Fibroblast of peridontal ligament (primary cell): Measurements from ENCODE around the gene POU2F2.
"Not testable (repeated sequence)": the region's sequence is repeated elsewhere in the genome, so short reads cannot be mapped to it uniquely, and the experiment has no call there.

Source experiments
- DNase-seq: peaks from one replicate; pipeline ENCODE4 v3.0.0-alpha.2; 2010; ENCODE audit errors: extremely low read depth

Gene POU2F2

DNA sequence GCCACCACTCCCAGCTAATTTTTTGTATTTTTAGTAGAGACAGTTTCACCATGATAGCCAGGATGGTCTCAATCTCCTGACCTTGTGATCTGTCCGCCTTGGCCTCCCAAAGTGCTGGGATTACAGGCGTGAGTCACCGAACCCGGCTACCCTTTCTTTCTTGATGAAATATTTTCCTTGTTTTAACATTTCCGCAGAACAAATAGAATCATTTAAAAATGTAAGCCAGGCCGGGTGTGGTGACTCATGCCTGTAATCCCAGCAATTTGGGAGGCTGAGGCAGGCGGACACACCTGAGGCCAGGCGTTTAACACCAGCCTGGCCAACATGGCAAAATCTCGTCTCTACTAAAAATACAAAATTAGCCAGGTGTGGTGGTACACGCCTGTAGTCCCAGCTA lies 32.0 kb downstream of the POU2F2 start:
- DNase-seq: not testable (repeated sequence)

DNA sequence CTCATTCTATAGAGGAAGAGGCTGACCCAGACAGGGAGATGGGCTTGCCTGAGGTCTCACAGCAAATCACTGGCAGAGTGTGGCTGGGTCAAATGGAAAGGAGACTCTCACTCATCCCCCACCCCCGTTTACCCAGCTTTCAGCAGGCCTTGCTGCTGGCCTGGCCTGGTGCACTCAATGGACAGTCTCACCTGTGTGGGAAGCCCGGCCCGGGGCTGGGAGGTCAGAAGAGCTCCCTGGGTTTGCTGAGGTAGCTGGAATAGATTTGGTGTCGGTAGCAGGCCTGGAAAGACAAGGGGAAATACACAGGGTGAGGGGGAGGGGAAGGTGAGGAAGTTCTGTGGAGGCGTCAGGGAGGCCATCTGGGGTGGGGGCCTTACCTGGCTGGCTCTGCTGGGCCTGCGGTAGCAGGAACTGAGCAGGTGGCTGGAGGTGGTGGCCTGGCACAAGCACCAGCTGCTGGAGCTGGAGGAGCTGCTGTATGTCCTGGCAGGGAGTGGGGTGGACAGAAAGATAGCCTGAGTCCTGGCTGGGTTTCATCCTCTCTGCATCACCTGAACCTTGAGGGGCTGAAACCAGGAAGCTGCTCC lies 32.8 kb downstream of the POU2F2 start:
- no peak for DNase-seq

DNA sequence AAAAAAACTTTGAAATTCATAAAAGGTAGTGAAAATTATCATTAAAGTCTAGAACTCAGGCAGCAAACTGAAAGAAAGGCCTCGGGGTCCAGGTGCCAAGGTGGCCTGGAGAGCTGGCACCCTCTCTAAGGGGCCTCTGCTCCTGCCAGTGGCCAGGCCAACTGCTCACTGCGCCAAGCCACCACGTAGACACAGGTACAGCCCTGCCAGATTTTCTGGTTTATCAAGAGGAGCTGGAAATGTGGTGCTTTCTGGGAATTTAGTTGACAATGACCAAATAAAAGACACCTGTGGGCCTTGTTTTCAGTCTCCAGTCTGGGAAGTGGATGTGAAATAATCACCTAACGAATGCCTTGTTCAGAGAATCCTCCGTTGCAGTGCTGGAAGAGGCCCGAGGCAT lies 33.5 kb downstream of the POU2F2 start:
- DNase-seq: no peak

DNA sequence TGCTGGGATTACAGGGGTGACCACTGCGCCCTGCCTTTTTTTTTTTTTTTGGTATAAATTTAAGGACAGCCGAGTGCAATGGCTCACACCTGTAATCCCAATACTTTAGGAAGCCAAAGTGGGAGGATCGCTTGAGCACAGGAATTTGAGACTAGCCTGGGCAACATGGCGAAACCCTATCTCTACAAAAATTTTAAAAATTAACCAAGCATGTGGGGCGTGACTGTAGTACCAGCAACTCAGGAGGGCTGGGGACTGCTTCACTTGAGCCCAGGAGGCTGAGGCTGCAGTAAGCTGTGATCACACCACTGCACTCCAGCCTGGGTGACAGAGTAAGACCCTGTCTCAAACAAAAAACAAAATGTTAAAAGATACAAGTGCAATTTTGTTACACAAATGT lies 34.8 kb downstream of the POU2F2 start:
- no peak for DNase-seq

DNA sequence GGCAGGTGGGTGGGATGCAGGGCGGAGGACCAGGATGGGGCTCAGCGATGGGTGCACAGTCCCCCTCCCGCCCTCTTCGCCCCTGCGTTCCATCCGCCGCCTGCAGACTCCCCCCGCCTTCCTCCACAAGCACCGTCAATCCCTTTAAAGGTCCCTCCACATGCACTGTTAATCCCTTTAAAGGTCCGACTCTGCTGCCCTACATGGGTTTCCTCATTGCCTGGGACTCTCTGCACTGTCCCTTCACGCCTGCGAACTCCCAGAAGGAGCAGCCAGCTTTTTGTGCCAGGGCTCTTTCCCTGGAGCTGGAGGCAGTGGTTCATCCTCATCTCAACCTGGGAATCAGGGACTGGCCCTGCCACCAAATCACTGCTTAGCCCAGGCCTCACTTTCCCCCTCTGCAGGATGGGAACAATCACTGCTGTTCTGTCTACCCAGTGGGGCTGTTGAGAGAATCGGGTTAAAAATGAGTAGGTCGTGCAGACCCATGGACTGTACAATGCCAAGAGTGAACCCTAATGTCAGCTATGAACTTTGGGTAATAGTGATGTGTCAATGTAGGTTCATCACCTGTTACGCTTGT lies 35.9 kb downstream of the POU2F2 start:
- DNase-seq: no peak

DNA sequence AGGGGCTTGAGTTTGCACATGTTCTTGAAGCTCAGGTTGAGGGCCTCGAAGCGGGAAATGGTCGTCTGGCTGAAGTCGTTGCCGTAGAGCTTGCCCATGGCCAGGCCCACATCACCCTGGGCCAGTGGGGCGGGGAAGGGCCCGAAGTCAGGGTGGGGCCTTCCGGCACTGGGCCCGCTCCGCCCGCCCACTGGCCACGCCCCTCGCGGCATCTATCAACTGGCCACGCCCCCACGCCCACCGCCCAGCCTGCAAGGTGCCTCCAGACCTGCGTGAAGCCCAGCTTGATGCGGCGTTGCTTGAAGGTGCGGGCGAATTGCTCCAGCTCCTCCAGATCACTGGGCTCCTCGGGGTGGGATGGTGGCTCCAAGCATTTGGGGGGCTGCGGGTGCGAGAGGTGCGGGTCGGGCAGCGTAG lies 36.4 kb downstream of the POU2F2 start:
- DNase-seq: no peak

DNA sequence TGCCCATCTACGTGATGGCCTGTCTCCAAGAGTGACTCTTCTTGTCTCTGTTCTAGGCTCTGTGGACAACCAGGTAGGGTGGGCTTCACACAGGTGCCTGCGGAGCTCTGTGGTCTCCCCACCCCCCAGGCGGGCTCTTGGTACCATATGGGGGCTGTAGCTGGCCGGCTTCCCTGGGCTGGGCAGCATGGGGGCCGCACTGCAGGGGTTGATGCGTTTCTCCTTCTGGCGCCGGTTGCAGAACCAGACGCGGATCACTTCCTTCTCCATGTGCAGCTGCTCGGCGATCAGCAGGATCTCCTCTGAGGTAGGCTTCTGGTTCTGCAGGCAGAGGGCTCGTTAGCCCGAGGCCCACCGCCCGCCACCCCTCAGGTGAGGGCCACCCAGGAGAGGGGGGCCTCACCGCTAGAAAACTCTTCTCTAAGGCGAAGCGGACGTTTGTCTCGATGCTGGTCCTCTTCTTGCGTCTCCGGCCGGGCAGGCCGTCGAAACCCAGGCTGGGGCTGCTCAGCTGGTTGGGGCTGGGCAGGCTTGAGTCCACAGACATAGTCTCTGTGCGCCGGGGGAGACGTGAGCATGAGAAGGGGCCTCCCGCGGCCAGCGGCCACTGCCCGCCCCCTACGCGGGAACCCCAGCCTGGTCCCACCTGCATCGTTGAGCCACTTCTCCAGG lies 37.0 kb downstream of the POU2F2 start:
- no peak for DNase-seq

DNA sequence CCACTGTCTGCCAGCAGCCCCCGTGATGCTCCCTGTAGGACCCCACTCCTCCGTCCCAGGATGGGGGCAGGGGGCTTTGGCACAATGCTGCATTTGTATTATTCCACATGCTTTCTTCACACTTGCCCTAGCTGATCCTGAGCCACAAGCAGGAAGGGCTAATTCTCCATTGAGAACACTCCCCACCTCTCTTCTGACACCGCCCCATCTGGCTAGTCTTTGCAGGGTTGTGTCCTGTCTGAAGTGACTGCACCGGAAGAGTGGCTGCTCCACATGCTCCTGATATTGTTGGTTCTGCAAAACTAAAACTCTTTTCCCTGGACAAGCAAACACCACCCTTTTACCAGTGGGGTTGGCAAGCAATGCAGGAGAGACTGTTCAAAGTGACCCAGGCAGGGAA lies 38.3 kb downstream of the POU2F2 start:
- DNase-seq: no peak

DNA sequence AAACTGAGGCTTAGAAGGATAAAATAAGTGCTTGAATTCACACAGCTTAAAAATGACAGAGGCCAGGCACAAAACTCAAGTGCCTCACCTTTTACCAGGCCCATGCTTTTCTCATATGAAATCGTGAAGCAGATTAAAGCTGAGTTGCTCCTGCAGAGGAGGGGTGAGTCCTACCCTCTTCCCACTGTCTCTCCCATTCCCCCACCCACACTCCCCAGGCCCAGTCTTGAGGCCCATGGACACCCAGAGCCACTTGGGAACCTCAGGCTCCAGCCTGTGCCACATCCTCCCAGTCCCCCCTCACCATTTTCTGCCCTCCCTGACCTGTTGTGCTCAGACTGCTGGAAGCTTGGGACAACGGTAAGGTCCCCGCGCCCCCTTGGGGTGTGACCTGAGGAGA lies 38.7 kb downstream of the POU2F2 start:
- DNase-seq: no peak

DNA sequence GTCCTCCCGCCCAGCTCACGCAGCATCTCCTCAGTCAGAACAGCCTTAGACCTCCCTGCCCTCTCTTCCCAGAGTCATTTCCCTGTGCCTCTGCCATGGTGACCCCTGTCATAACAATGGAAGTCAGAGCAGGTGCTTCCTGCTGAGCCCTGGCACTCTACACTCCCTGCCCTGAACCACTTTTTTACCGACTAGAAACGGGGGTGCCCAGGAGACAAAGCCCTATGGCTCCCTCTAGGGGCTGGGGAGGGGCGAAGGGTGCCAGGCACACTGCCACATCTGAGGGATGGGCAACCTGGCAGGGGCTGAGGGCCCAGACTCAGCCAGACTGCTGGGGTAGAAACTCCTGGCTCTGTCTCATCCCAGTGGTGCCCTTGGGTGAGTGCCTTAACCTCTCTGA lies 39.9 kb downstream of the POU2F2 start:
- no peak for DNase-seq

DNA sequence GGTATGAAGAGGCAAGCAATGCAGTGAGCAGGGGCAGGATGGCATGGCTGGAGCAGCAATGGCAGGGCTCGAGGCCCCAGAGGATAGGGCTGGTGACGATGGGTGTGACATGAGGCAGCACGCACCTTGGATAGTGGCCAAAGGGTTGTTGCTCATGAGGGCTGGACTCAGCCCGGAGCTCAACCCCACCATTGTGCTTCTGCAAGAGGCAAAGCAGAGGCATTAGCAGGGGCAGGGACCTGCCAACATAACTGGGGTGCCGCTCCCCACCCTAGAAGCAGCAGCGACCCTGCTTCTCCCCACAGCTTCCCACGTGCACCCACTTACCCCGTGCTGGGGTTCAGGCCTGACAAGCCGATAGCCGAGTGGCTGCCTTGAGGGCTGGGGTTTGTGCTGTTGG lies 40.5 kb downstream of the POU2F2 start:
- DNase-seq: peak; percentile 26

DNA sequence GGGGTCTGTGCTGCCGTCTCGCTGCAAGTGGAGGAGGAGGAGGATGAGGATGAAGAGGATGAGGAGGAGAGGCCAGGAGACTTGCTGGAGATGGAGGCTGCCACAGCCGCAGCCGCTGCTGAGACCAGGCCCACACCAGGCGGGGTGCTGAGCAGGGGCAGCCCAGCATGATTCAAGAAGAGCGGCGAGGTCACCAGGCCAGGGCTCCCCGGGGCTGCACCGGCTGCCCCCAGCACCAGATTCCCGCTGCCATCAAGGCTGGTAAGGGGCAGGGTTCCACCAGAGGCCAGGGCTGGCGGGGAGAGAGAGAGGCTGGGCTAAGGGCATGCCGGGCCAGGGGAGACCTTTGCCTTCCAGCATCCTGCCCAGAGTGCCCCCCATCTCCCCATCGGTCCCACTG lies 40.9 kb downstream of the POU2F2 start:
- DNase-seq: no peak

DNA sequence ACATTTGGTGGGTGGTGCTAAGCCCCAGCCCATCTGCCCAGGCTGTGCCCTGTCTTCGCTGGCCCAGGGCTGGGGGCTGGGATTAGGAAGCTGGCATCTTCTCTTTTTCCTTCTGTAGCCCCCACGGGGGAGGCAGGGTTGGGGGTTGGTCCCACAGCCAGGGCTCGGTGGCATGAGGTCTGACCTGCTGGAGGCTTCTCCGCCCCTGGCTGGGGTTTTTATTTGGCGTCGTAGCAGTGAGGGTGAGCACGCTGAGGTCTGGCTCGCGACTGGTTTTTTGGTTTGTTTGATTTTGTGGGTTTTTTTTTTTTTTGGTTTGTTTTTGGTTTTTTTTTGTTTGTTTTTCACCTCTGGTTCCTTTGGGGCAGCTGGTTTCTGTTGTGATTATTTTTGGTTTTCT lies 41.6 kb downstream of the POU2F2 start:
- no peak for DNase-seq

DNA sequence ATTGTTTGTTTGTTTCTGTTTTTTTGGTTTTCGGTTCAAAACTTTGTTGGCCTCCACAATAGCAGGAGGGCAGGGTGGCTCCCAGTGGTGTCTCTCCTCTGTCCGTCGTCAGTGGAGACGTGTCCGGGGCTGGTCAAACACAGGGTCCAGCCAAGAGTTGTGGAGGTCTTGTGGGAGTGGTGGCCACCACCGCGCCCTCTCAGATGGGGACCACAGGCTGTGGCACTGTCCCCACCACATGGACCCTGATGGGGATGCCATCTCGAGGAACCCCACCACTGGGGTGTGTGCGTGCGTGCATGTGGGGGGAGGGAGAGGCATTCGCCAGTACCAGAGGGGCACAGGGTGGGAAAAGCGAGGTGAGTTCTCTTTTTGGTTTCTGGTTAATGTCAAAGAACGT lies 42.5 kb downstream of the POU2F2 start:
- no peak for DNase-seq

DNA sequence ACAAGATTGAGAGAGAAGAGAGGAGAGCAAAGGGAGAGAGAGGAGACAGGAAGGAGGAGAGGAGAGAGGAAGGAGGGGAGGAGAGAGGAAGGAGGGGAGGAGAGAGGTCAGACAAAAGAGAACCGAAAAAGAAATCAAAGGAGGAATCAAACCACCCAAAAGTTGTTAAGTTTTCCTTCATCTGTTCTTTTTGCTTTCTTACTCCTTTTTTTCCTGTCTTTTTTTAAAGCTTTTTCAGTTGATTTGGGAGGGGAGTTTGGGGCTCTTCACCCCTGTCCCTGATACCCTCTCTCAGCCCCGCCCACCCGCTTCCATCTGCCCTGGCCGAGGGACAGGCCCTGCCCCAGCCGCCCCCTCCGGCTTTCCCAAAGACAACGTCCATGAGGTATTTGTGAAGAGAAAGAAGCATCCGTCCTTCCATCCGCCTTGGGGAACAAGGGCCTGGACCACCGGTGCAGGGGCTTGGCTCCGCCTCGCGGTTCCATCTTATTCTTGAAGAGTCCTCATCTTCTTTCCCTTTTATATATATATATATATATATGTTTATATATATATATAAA lies 43.0 kb downstream of the POU2F2 start:
- no peak for DNase-seq

DNA sequence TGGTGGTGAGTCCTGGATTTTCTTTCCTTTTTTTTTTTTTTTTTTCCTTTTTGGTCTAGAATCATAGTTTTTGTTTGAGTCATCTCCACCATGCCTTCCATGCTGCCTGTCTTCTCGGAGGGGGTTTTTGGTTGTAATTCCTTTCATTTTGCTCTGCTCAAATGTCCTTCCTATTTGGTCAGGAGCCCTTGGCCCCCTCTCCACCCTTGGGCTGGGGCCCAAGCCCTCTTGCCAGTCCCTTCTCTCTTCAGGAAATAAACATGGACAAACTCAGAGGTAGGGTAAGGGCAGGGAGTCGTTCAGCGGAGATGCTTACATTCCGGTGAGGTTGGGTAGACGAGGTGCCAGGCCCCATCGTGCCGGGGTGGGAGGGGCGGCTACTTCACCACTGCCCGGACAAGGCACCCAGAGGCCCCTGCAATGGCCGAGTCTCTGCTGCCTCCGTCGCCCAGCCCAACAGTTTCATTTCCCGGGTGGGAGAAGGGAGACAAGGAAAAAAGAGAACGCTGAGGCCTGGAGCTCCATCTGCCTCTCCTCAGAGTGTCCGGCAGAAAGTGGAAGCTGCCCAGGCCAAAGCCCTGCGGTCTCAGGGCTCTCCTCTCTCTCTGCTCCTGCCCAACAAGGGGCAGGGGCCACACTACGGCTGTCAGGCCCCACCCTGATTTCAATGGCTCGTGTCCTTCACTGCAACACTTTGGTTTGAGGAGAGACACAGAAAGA lies 43.6 kb downstream of the POU2F2 start:
- peak; percentile 77 for DNase-seq

DNA sequence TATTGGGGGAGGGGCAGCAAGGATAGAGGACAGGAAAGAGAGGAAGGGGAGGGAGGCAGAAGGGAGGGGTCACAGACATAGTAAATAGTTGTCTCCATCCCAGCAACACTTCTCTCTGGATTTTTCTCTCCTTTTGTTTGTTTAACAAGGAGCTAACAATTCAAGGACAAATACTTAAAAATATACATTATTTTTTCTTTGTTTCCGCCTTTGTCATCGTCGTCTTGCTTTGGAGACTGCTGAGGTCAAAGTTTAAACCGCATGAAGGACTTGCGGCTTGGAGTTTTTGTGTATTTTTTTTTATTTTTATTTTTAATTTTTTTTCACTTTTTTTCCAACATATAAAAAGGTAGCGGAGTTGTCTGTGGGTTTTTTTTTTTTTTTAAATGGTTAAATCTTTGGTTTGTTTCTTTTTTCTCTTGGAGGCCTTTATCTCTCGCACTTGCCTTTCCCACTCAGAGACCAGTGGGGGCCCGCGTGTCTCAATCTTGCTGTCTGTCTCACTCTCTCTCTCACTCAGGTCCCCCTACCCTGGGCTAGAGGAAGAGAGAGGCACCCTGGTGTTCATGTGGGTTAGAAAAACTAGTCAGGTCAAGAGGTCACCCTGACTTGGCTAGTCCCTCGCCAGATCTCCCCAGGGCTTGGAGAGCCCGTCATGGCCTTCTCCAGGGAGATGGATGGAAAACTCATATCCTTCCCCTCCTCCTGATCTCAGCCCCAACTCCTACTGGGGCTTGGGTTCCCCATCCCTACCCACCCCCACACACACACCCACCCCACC lies 45.3 kb downstream of the POU2F2 start:
- no peak for DNase-seq

DNA sequence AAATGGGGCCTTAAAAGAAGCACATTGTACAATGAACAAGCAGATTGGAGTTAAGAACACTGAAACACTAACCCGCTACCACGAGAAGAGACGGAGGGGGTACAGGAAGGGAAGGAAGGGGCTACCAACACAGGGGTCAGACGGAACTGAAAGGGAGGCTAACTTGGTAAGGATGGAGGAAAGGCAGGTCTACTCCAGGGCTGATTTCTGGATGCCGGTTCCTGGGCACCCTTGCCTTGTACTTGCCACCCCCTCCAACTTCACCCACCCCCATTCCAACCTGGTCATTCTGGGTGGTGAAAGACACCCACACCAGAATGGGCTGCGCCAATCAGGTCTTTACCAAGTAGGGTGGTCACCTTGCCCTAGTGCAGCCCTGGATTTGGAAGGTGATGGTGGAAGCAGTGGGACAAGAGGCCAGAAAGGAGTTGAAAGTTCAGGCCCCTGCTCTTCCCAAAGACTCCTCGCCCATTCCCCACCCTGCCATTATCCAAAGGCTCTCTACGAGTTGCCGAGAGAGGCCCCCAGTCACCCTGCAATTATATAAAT lies 46.0 kb downstream of the POU2F2 start:
- no peak for DNase-seq

DNA sequence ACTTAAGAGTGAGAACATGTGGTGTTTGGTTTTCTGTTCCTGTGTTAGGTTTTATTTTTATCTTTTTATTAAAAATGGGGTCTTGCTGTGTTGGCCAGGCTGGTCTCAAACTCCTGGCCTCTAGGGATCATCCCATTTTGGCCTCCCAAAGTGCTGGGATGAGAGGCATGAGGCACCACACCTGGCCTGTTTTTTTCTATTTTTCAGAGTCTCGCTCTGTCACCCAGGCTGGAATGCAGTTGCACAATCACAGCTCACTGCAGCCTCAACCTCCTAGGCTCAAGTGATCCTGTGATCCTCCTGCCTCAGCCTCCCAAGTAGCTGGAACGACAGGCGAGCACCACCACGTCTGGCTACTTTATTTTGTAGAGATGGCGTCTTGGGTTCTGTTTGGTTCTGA lies 48.7 kb downstream of the POU2F2 start:
- no peak for DNase-seq

DNA sequence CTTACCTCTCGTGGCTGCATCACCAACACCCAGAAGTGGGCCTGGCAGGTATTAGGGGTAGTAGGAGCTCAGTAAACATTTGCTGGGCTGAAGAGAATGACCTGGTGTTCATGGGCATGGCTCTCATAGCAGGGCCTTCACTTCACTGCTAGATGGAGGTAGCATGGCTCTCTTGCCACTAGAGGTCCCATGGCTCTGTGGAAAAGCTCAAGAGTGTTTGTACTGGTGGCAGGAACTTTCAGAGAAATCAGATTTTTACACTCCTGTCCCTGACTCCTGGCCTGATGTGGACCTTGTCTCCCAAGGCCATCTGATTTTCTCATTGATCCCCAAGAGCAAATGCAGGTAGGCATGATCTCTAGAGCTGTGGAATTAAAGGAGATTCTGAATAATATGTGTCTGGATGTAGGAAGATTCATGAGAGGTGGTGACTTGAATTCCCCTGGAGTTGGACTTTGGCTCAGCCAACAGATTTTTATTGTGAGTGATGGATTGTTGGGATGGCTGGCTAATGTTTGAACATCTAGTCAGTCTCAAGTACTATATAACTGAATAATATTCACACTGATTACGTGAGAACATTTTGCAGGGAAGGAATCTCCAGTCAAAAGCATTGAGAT lies 50.6 kb downstream of the POU2F2 start:
- peak; percentile 68 for DNase-seq

DNA sequence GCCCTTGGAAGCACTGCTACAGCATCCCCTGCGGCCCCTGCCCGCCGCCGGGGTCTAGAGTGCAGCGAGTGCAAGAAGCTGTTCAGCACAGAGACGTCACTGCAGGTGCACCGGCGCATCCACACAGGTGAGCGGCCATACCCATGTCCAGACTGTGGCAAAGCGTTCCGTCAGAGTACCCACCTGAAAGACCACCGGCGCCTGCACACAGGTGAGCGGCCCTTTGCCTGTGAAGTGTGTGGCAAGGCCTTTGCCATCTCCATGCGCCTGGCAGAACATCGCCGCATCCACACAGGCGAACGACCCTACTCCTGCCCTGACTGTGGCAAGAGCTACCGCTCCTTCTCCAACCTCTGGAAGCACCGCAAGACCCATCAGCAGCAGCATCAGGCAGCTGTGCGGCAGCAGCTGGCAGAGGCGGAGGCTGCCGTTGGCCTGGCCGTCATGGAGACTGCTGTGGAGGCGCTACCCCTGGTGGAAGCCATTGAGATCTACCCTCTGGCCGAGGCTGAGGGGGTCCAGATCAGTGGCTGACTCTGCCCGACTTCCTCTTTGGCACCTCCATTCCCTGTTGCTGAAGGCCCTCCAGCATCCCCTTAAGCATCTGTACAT lies 51.4 kb downstream of the POU2F2 start:
- DNase-seq: no peak
